ENCODE data around the gene AKAIN1. TPM values are rescaled to one million over a fixed set of nuclear protein-coding genes. Genes with fewer than 3 reads are reported as not detected.

AKAIN1 gene
- total and polyA plus RNA-seq, 2 of the 8 experiments (the other 6 are each of a cell fraction or from before 2014, with no cell fraction given): not detected

DNA sequence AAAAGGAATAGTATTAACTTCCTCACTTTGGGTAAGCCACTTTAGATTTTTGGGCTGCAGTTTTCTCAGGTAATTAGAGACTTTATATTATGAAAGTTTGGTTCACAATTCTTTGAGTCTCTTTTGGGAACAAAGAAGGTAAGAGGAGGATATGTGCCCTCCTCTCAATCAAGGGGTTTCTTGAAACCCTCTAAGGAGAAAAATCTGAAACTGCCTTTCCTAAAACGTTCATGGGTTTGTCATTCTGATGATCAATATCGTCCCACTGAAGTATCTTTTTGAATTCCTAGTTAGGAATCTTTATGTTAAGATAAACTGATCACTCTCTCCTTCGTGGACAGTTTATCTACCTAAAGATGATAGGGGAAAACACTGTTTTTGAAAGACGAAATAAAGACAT, 42.4 kb upstream of the AKAIN1 start:
- Histone ChIP-seq H3K23me2 (ENCODE audit: low read depth, low read length) (peaks cover 14% of the 10 kb centered on the region), H2BK20ac (ENCODE audit: low read length) (no peak overlapping the region), H4K91ac (replicated peaks; ENCODE audit: insufficient read length, low read length) (no peak overlapping the region), H3K27me3 (replicated peaks in 1 of 4; ENCODE audit: control insufficient read depth in 3 of 4, extremely low read depth in 1 of 4, insufficient read depth in 3 of 4, low read length in 3 of 4) (no peaks in the 10 kb centered on the region; a peak in 1 of 7 replicates), H2BK12ac (ENCODE audit: low read depth, low read length) (no peak overlapping the region), H4K20me1 (replicated peaks in 1 of 2; ENCODE audit: control insufficient read depth in 1 of 2, insufficient read depth in 2 of 2, low read length in 2 of 2) (no peaks in the 10 kb centered on the region), H2AFZ (ENCODE audit: low read length) (no peak overlapping the region), H3K27ac (ENCODE audit: low read depth, low read length) (no peak overlapping the region), H3K56ac (replicated peaks; ENCODE audit: insufficient read length, low read depth, low read length) (no peak overlapping the region), H3K23ac (ENCODE audit: insufficient read length) (no peak overlapping the region), H3K79me1 (ENCODE audit: low read depth, low read length) (no peaks in the 10 kb centered on the region; the same call in 1 of the 2 replicates), H3K79me2 (ENCODE audit: control insufficient read depth in 1 of 2, insufficient read depth in 2 of 2, low read length in 2 of 2) (peaks cover 0 to 6% of the 10 kb centered on the region in 2 experiments; a peak in 1 of 4 replicates), H3K4me1 (replicated peaks in 1 of 4; ENCODE audit: control insufficient read depth in 3 of 4, insufficient read depth in 4 of 4, low read length in 3 of 4) (peaks cover 0 to 5% (median 3%) of the 10 kb centered on the region in 4 experiments; a peak in 4 of 7 replicates), H3K9ac (replicated peaks in 1 of 4; ENCODE audit: extremely low read depth in 1 of 4, low read depth in 3 of 4, low read length in 3 of 4) (peak overlapping the region in 1 of 4 experiments; percentile 44; a peak in 1 of 7 replicates), H3K36me3 (ENCODE audit: control insufficient read depth in 2 of 4, insufficient read depth in 4 of 4, low read length in 3 of 4) (peaks cover 0 to 8% (median 0%) of the 10 kb centered on the region in 4 experiments; a peak in 3 of 8 replicates), H3K9me3 (ENCODE audit: insufficient read depth in 2 of 2, low read depth in 1 of 2, low read length in 1 of 2) (no peaks in the 10 kb centered on the region), H4K5ac (ENCODE audit: insufficient read length, low read depth, low read length) (no peak overlapping the region), H3K14ac (ENCODE audit: insufficient read length) (no peak overlapping the region), H3K4ac (replicated peaks; ENCODE audit: insufficient read length, low read depth, low read length) (no peak overlapping the region), H3K4me2 (ENCODE audit: insufficient read depth in 1 of 2, low read depth in 2 of 2, low read length in 2 of 2) (peak overlapping the region; percentile 90 to 98; a peak in 2 of 4 replicates), H2BK5ac (ENCODE audit: low read depth, low read length) (no peak overlapping the region), H3K18ac (ENCODE audit: extremely low read depth, low read length) (no peak overlapping the region), H2BK15ac (ENCODE audit: low read length) (no peak overlapping the region), H4K8ac (ENCODE audit: extremely low read depth, insufficient read depth, low read length) (no peak overlapping the region), H2BK120ac (replicated peaks; ENCODE audit: low read depth, low read length) (no peak overlapping the region), H3K4me3 (ENCODE audit: extremely low read depth in 1 of 4, insufficient read depth in 2 of 4, low read depth in 3 of 4, low read length in 4 of 4) (peak overlapping the region in 2 of 4 experiments; percentile 77 to 89; a peak in 3 of 8 replicates), H2AK5ac (ENCODE audit: low read depth, low read length) (no peak overlapping the region)
- CTCF ChIA-PET (ENCODE audit: partially characterized antibody): no interaction called here
- DNase-seq (ENCODE audit: low read depth in 1 of 2, low spot score in 2 of 2) (no peak), FAIRE-seq (no peak)
- 90% methylated on average over 4 of the region's 4 CpGs; no CpG with 5 or more reads in 1 of the 2 experiments for WGBS, 2 experiments (ENCODE audit: extremely low coverage in 1 of 2, insufficient coverage in 1 of 2, insufficient read length in 1 of 2, insufficient replicate concordance in 2 of 2, low coverage in 1 of 2, low lambda C conversion rate in 2 of 2, missing lambda C conversion rate in 1 of 2)
- POLR2A ChIA-PET (ENCODE audit: partially characterized antibody): no interaction called here
- TF ChIP-seq POLR2AphosphoS5 (IDR thresholded peaks at IDR 0.05; ENCODE audit: low read depth, low read length) (no peak), POU5F1 (IDR thresholded peaks at IDR 0.05; ENCODE audit: low read depth, low read length) (no peak), NANOG (IDR thresholded peaks at IDR 0.05; ENCODE audit: insufficient read depth, low read depth, low read length, poor library complexity, severe bottlenecking) (no peak), BCL11A (IDR thresholded peaks at IDR 0.05; ENCODE audit: low read depth in 2 of 2, low read length in 2 of 2) (no peak), TAF7 (optimal IDR thresholded peaks at IDR 0.05; ENCODE audit: borderline replicate concordance, low read depth, low read length) (no peak), SP2 (IDR thresholded peaks at IDR 0.05; ENCODE audit: low read length) (no peak), KDM5A (IDR thresholded peaks at IDR 0.05; ENCODE audit: low read length) (no peak), FOSL1 (IDR thresholded peaks at IDR 0.05; ENCODE audit: insufficient read depth, low read depth, low read length) (no peak), RFX5 (IDR thresholded peaks at IDR 0.05; ENCODE audit: borderline replicate concordance, low read depth, low read length) (no peak), TCF12 (IDR thresholded peaks at IDR 0.05; ENCODE audit: low read depth, low read length) (no peak), RNF2 (IDR thresholded peaks at IDR 0.05; ENCODE audit: borderline replicate concordance, low read depth, low read length, missing control alignments, poor library complexity, severe bottlenecking) (no peak), SP4 (IDR thresholded peaks at IDR 0.05; ENCODE audit: low read length) (no peak)
- TF ChIP-seq, protein P1, sequence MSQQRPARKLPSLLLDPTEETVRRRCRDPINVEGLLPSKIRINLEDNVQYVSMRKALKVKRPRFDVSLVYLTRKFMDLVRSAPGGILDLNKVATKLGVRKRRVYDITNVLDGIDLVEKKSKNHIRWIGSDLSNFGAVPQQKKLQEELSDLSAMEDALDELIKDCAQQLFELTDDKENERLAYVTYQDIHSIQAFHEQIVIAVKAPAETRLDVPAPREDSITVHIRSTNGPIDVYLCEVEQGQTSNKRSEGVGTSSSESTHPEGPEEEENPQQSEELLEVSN (IDR thresholded peaks at IDR 0.05): no peak
